ENCODE results near the gene GRM7.

The GRM7 gene

DNA sequence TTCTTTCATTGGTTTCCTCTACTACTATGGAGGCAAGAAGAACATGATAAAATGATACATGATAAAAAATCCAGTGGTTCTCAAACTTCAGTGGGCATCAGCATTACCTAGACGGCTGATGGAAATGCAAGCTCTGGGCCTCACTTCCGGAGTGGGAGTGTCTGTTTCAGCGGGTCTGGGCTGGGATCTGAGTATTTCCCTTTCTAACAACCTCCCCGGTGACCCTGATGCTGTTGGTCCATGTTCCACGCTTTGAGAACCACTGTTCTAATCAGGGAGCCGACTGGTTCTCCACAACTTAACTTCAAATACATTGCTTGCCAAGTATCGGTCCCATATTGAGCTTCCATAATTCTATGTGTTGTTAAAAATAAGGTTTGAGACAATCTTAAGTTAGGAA is 928.4 kb downstream of the GRM7 start:
- no peak for DNase-seq (ENCODE audit: low spot score)

DNA sequence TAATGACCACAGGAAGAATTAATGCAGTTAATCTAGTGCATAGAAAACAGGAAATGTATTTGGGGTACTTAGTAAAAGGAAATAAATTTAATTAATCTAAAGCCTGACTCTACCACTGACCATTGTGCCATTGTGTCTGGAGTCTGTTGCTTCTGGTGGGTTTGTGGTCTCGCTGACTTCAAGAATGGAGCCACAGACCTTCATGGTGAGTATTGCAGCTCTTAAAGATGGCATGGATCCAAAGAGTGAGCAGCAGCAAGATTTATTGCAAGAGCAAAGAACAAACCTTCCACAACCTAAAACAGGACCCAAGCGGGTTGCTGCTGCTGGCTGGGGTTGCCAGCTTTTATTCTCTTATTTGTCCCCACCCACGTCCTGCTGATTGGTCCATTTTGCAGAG is 929.2 kb downstream of the GRM7 start:
- DNase-seq (ENCODE audit: low spot score), result no peak
